ENCODE results near the gene SLC6A6.

Gene SLC6A6

GRCh38 chr3:14371573-14372474 is 30.6 kb upstream of the SLC6A6 start:
- TF ChIP-seq CTCF (IDR thresholded peaks at IDR 0.05; ENCODE audit: borderline replicate concordance, insufficient read depth, low read depth, low read length) = no peak
- H3K4me3 ChIP-seq (ENCODE audit: low read depth, low read length) = no peak overlapping the region

- TF ChIP-seq CTCF (IDR thresholded peaks at IDR 0.05; ENCODE audit: borderline replicate concordance, insufficient read depth, low read depth, low read length) = no peak
Measured at GRCh38 chr3:14372587-14372986, 29.8 kb upstream of the SLC6A6 start.

GRCh38 chr3:14373753-14374376 is 28.5 kb upstream of the SLC6A6 start:
- no peak for TF ChIP-seq CTCF (IDR thresholded peaks at IDR 0.05; ENCODE audit: borderline replicate concordance, insufficient read depth, low read depth, low read length)

More at GRCh38 chr3:14372587-14372986, 29.8 kb upstream of the SLC6A6 start:
- no peak overlapping the region for H3K4me3 ChIP-seq (ENCODE audit: low read depth, low read length)

GRCh38 chr3:14374444-14374883 is 27.9 kb upstream of the SLC6A6 start:
- H3K4me3 ChIP-seq (ENCODE audit: low read depth, low read length) = no peak overlapping the region
- TF ChIP-seq CTCF (IDR thresholded peaks at IDR 0.05; ENCODE audit: borderline replicate concordance, insufficient read depth, low read depth, low read length) = no peak

More at GRCh38 chr3:14373753-14374376, 28.5 kb upstream of the SLC6A6 start:
- no peak overlapping the region for H3K4me3 ChIP-seq (ENCODE audit: low read depth, low read length)

- no peak for TF ChIP-seq CTCF (IDR thresholded peaks at IDR 0.05; ENCODE audit: borderline replicate concordance, insufficient read depth, low read depth, low read length)
- H3K4me3 ChIP-seq (ENCODE audit: low read depth, low read length) = no peak overlapping the region
Measured at GRCh38 chr3:14375192-14375591, 27.2 kb upstream of the SLC6A6 start.

- H3K4me3 ChIP-seq (ENCODE audit: low read depth, low read length) = no peak overlapping the region
- TF ChIP-seq CTCF (IDR thresholded peaks at IDR 0.05; ENCODE audit: borderline replicate concordance, insufficient read depth, low read depth, low read length) = no peak
Measured at GRCh38 chr3:14376348-14377043, 25.9 kb upstream of the SLC6A6 start.
